ENCODE results near the gene SFMBT2.

The SFMBT2 gene

GRCh38 chr10:7293378-7293920, 117.4 kb downstream of the SFMBT2 start:
- DNase-seq: no peak

DNA sequence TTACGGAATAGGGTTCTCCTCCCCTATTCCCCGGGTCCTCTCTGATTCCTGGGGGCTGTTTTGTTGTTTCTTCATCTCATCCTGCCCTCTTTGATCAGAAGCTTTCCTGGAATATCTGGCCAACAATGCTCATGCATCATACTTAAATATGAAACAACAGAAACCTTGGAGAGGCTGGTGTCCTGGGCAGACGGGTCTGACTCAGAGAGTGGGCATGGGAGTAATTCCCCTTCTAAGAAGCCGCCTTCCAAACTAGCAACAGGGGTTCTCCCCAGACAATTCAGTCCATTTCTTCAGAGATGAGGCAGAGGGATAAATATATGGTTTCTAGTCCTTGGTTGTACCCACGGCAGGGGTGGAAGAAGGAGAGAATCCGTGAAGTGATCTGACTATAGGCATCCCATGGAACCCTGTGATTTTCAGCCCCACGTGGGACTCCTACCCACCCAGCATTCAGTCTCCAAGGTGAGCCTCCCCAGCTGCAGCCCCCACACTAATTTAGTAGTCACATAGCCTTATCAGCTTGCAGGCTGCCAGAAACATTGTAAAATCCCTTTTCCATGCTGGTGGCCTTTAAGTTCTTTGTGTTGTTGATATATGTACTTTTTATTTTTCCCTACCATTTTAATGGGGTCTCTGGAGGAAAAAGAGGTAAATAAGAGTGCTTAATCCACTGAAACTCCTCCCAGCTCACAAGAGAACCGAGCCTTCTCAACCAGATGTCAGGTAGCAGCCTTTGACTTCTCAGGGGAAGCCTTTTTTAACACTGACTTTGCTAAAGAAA, 119.2 kb downstream of the SFMBT2 start:
- no peak for DNase-seq

GRCh38 chr10:7288060-7288690, 122.7 kb downstream of the SFMBT2 start:
- no peak for DNase-seq

DNA sequence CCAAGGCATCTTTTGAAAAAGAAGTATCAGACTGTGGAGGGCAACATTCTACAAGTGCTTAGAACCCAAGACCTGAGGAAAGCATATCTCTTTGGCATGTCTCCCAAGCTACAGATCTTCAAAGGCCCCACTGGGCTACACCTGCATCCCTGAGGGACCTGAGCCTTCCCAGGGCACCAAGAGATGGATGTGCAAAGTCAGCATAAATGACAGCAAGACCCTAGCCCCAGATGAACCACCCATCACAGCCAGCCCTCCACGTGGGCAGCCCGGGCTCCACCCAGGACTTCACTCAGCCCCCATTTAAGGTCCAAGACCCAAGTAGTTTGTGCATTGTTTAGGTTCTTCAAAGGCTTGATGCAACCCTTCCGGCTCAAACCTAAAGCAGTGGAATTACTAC, 123.5 kb downstream of the SFMBT2 start:
- no peak for DNase-seq

- no peak for DNase-seq
Measured at GRCh38 chr10:7285522-7286322, 125.1 kb downstream of the SFMBT2 start.

DNA sequence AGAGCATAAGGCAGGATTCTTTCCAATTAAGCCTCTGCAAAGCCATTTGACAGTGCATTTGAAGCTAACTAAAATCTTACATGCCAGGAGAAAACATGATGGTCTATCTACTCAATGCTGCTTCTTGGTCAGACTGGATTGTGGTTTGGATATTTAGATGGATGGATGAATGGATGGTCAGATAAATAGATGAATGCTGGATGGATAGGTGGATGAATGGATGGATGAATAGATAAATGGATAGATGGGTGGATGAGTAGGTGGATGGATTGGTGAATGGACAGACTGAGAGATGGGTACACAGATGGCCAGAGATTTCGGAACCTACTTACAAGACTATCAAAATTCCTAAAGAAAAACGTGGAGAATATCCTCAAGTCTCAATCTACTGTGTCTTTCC, 127.6 kb downstream of the SFMBT2 start:
- no peak for DNase-seq

DNA sequence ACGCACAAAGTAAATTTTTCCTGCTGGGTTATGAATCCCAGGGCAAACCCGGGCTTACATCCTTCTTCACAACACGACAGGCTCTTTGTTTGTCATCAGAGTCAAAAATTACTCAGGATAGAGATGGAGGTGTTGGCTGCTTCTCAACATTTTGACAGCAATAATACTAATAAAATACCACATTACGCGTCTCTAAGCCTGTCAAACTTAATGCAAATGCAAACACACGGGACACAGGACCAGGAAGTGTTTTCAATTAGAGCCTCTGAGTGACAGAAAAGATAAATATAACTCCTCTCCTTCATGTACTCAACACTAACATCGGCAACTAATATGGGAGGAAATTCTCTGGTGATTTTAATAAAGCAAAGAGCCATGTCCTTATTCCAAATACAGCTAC, 128.4 kb downstream of the SFMBT2 start:
- no peak for DNase-seq

- no peak for DNase-seq
Measured at GRCh38 chr10:7281429-7281828, 129.4 kb downstream of the SFMBT2 start.

DNA sequence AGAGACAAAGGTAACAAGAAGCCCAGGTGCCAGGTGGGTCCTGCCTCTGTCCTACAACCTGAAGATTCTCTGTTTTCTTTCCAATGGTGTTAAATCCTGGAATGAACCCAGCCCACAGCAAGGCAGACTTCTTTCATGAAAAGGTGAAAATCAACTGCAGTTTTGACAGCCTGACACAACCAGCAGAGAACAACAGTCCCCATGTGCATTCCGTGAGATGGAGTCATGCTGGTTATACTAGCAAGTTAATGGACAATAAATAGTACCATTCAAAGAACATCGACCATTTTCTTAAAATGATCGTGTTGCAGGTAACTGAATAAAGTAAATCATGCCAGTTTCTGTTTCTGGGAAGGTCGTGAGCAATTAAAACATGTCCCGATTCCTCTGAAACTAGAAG, 131.5 kb downstream of the SFMBT2 start:
- DNase-seq: no peak

GRCh38 chr10:7277867-7278266, 133.0 kb downstream of the SFMBT2 start:
- no peak for DNase-seq

DNA sequence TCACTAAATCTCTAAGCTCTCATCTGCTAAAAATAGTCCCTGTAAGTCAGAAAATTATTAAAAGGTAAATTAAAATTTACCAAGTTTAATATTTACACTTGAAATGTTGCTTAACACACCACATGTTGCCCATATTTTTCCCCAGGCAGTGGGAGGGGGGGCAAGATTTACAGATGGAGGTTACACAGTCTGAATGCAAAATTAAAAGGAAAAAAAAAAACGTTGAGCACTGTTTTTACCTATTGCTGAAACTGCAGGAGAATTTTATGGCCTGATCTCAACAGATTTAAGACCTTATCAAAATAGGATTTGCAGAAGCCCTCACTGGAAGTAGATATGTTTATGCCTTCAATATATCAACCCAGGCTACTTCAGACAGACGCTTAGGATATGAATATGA, 133.4 kb downstream of the SFMBT2 start:
- DNase-seq: no peak

- no peak for DNase-seq
Measured at GRCh38 chr10:7275761-7276440, 134.9 kb downstream of the SFMBT2 start.

- DNase-seq: no peak
Measured at GRCh38 chr10:7274293-7274692, 136.5 kb downstream of the SFMBT2 start.

DNA sequence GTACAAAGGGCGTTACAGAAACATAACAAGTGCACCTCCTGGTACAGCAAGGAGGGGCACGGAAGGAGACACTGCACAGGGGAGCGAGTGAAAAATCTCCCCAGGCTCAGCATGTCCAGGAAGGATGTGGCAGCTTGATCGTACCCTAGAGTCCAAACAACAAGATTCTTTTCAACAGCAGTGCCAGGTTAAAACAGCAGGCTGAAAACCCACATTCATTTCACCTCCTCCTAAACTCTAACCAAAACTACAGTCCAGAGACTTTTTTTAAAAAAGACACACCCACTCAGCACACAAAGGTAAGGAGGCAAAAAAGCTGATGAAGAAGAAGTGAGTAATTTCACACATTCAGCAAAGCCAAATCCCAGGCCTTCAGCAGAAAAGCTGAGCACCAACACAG, 138.8 kb downstream of the SFMBT2 start:
- no peak for DNase-seq

DNA sequence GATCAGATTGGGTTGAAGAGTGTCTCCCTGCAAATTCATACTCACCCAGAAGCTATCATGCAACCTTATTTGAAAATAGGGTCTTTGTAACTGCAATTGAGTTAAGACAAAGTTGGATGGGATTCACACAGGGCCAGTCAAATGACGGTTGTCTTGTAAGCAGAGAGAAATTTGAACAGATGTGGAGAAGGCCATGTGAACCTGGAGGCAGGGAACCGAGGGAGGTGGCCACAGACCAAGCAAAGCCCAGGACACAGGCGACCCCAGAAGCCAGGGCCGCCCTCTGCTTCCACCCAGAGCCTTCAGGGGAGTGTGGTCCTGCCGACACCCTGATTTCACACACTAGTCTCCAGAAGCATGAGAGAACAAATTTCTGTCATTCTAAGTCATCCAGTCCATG, 140.8 kb downstream of the SFMBT2 start:
- DNase-seq: no peak

GRCh38 chr10:7267142-7267541, 143.7 kb downstream of the SFMBT2 start:
- no peak for DNase-seq

DNA sequence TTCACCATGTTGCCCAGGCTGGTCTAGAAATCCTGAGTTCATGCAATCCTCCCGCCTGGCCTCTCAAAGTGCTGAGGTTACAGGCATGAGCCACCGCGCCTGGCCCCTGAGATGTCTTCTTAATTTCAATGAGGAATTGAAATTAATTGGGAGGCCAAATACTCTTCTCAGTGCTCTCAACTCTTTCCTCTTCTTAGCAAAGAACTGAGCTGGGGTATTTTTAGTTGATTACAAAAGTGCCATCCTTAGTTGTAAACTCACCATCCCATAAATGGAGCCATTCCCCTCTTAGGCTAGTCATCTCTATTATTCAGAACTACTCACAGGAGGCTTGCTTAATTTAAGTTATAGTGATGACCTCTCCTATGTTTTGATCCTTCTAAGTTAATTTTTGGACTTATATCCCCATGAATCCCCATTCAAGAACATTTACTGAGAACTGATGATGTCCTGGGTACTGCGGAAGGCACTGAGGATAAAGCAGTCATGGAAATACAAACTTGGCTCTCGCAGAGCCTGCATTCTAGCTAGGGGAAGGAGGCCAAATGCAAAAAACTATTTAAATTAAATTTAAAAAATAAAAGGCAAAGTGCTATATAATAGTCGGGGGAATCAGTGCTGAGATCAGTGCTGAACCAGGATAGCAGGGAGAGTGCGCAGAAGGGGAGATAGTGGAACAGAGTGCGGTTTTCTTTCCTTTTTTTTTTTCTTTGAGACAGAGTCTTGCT, 145.3 kb downstream of the SFMBT2 start:
- DNase-seq: no peak

DNA sequence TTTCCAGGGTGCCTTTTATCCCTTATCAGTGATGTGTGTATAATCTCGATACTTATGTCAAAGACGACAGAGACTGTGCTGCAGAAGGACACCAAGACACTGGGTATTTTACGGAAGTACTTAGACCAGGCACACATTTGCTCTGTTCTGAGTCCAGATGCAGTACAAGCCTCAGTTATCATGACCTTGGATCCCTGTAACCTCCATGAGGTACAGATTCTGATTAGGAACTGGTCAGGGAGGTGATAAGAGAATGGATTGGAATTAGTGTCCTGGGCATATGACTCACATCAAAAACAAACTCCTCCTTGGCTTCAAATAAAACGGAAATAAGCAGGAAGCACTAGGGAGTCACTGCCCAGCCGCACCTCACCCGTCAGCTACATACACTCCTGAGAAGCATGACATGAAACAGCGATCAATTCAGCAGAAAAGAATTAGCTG, 146.5 kb downstream of the SFMBT2 start:
- no peak for DNase-seq

DNA sequence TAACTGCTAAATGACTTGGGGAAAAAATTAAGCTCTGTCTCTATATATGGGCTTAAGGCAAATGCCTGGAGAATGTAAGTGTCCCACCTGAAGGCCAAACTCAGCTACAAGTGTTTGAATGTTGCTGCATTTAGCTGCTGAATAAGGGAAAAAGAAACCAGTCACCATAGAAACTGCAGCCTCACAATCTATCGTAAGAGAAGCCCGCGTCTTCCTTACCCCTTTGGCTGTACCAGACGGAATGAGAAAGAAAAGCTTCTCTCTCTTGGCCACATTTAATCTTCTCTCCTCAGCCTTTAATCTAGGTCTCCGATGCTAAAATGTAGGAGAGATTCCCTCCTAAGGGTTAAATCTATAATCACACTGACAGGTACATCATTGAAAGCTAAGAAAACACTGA, 147.2 kb downstream of the SFMBT2 start:
- DNase-seq: no peak

DNA sequence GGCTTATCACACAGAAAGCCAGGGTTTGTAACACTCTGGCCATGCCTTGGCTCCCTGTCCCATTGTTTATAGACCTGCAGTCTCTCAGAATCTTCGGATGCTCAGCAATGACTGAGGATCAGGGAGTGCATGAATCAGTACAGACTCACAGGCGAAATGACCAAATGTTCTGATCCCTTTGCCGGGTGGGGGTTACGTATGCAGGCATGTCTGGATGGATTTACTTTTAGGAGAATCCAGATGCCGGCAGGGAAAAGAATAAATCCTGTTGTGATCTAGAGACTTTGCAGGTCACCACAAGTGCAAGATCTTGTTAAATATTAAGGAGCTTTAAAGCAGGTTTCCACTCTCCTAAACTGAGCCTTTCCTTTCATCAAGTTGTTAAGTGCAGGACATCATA, 149.5 kb downstream of the SFMBT2 start:
- no peak for DNase-seq

DNA sequence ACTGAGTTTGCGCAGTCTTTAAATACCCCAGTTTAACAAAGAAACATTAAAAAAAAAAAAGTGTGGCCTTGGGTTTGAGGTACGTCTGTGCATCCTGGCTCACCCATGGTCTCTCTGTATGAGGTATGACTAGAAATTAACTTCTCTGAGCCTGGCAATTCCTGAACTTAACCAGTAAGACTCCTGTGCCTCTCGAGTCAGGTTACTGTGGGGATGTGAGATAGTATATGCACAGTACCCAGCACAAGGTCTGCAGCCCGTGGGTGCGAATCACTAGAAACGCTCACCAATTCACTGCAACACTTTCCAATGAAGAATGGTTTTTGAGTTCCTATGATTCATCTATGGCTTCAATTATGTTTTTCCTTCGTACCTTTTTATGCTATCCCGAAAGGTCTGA, 149.9 kb downstream of the SFMBT2 start:
- no peak for DNase-seq

DNA sequence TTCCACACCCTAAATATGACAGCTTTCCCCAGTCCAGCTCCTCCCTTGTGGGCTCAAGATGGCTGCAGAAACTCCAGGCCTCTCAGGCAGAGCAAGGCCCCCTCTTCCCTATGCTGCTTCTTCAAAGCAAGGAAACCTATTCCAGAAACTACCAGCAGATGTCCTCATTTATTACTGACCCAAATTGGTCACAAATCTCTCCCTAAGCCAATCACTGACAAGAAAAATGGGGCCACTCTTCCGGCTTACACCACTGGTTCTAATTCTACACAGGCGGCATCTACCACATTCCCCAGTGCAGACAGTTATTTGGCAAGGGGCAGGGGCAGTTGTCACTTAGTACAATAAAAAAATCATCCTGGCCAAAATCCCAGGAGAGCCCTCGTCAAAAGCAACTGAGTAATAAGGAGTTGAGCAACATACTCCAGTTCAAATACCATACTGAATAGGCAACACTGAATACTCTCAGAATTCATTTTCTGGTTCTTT, 150.4 kb downstream of the SFMBT2 start:
- DNase-seq: no peak

All from NCI-H1417 treated with DMSO at 0.1 percent for 48 hours (cell line).